SK-N-SH (cell line): ENCODE data around the gene SLC2A11.

Experiments
- CTCF ChIP-seq: fragments of 200-600 bp; sonication (generic); IDR thresholded peaks from 2 replicates; pipeline ENCODE4 v1.6.1; 2017; ENCODE audit warnings: antibody characterized with exemption, mild to moderate bottlenecking, moderate library complexity
- EP300 ChIP-seq, 2 experiments: IDR thresholded peaks; 2 replicates each; pipeline versions ENCODE4 v1.4.0 to v1.6.1; 2012; ENCODE audit warnings: borderline replicate concordance in 1 of 2, low read depth in 1 of 2, low read length in 1 of 2
- EZH2phosphoT487 ChIP-seq: fragments of 200-600 bp; sonication (generic); IDR thresholded peaks from 2 replicates; pipeline ENCODE4 v1.6.1; 2017; ENCODE audit warnings: low read depth, mixed run types, mild to moderate bottlenecking, antibody characterized with exemption, moderate library complexity, borderline replicate concordance
- REST ChIP-seq: IDR thresholded peaks from 2 replicates; pipeline ENCODE4 v1.6.1; 2012; ENCODE audit warnings: mild to moderate bottlenecking, low read depth, low read length, moderate library complexity
- TAF1 ChIP-seq: IDR thresholded peaks from 2 replicates; pipeline ENCODE4 v1.6.1; 2012; ENCODE audit warnings: low read depth, mild to moderate bottlenecking, low read length, moderate library complexity, borderline replicate concordance

GRCh38 chr22:23822101-23822671 is 35.5 kb upstream of the SLC2A11 start:
- TF ChIP-seq CTCF (no peak), REST (no peak), TAF1 (no peak), EP300 (IDR thresholded peaks at IDR 0.05; ENCODE audit: borderline replicate concordance in 1 of 2, low read depth in 1 of 2, low read length in 1 of 2) (no peak), EZH2phosphoT487 (no peak)
